HEK293T (cell line): ENCODE data around the gene PITPNC1.

Experiments used
- CTCF ChIA-PET: fragments of 350-600 bp; formaldehyde crosslinking; extraction: SDS; loops from one replicate; lab custom pipeline; 2021; ENCODE audit warnings: antibody characterized with exemption, inconsistent platforms; lab: Yijun Ruan, JAX
- POLR2A ChIA-PET: fragments of 350-600 bp; formaldehyde crosslinking; extraction: SDS; loops from one replicate; lab custom pipeline; 2020; ENCODE audit warnings: antibody characterized with exemption, inconsistent platforms; lab: Yijun Ruan, JAX
- DNase-seq: peaks from one replicate; pipeline ENCODE4 v3.0.0; 2012; ENCODE audit warnings: mixed read lengths; ENCODE audit errors: extremely low spot score
- ARNT ChIP-seq: fragments of 450-650 bp; IDR thresholded peaks from 2 replicates; pipeline ENCODE4 v1.6.1; 2017; ENCODE audit warnings: mild to moderate bottlenecking
- BHLHE40 ChIP-seq: fragments of 450-650 bp; IDR thresholded peaks from 2 replicates; pipeline ENCODE4 v1.6.1; 2016; ENCODE audit warnings: mild to moderate bottlenecking, moderate library complexity, borderline replicate concordance
- CTBP1 ChIP-seq: fragments of 450-650 bp; IDR thresholded peaks from 2 replicates; pipeline ENCODE4 v1.6.1; 2016; ENCODE audit warnings: borderline replicate concordance
- ELF4 ChIP-seq: fragments of 450-650 bp; IDR thresholded peaks from 2 replicates; pipeline ENCODE4 v1.6.1; 2017; ENCODE audit warnings: antibody characterized with exemption
- FOXA1 ChIP-seq: fragments of 450-650 bp; IDR thresholded peaks from 2 replicates; pipeline ENCODE4 v1.6.1; 2016; ENCODE audit warnings: mild to moderate bottlenecking
- FOXK2 ChIP-seq: fragments of 450-650 bp; IDR thresholded peaks from 2 replicates; pipeline ENCODE4 v1.6.1; 2016; ENCODE audit warnings: mild to moderate bottlenecking
- FOXM1 ChIP-seq: fragments of 450-650 bp; IDR thresholded peaks from 2 replicates; pipeline ENCODE4 v1.6.1; 2017; ENCODE audit warnings: mild to moderate bottlenecking, borderline replicate concordance
- HDGF ChIP-seq: fragments of 450-650 bp; IDR thresholded peaks from 2 replicates; pipeline ENCODE4 v1.6.1; 2017; ENCODE audit warnings: antibody characterized with exemption, borderline replicate concordance
- L3MBTL2 ChIP-seq: fragments of 450-650 bp; conservative IDR thresholded peaks from 2 replicates; pipeline ENCODE4 v1.6.1; 2016; ENCODE audit warnings: mild to moderate bottlenecking
- LEF1 ChIP-seq: fragments of 450-650 bp; IDR thresholded peaks from 2 replicates; pipeline ENCODE4 v1.6.1; 2017; ENCODE audit warnings: mild to moderate bottlenecking, borderline replicate concordance
- NFRKB ChIP-seq: fragments of 450-650 bp; IDR thresholded peaks from 2 replicates; pipeline ENCODE4 v1.6.1; 2016; ENCODE audit warnings: mild to moderate bottlenecking, moderate library complexity
- PKNOX1 ChIP-seq: fragments of 450-650 bp; IDR thresholded peaks from 2 replicates; pipeline ENCODE4 v1.6.1; 2016
- SP1 ChIP-seq: fragments of 450-650 bp; IDR thresholded peaks from 2 replicates; pipeline ENCODE4 v1.6.1; 2017
- SUZ12 ChIP-seq: fragments of 450-650 bp; IDR thresholded peaks from 2 replicates; pipeline ENCODE4 v1.6.1; 2016; ENCODE audit warnings: mild to moderate bottlenecking
- TARDBP ChIP-seq: fragments of 450-650 bp; IDR thresholded peaks from 2 replicates; pipeline ENCODE4 v1.6.1; 2016
- ZNF384 ChIP-seq: fragments of 450-650 bp; IDR thresholded peaks from 2 replicates; pipeline ENCODE4 v1.6.1; 2016

PITPNC1 gene

GRCh38 chr17:67442787-67443624 is 65.9 kb downstream of the PITPNC1 start:
- TF ChIP-seq L3MBTL2, result no peak
- no peak for TF ChIP-seq BHLHE40
- no peak for TF ChIP-seq ARNT
- TF ChIP-seq ZNF384, result no peak
- TF ChIP-seq ELF4, result no peak
- no peak for TF ChIP-seq TARDBP
- no peak for TF ChIP-seq CTBP1
- TF ChIP-seq FOXK2, result no peak
- no peak for DNase-seq
- CTCF ChIA-PET, result no interaction called here
- POLR2A ChIA-PET, result no interaction called here

GRCh38 chr17:67443931-67444595 is 67.0 kb downstream of the PITPNC1 start:
- CTCF ChIA-PET, result no interaction called here
- TF ChIP-seq LEF1 (no peak), SUZ12 (no peak), SP1 (no peak), FOXK2 (no peak), CTBP1 (no peak), FOXM1 (no peak), ELF4 (no peak), HDGF (no peak), ZNF384 (no peak), ARNT (no peak), FOXA1 (no peak), BHLHE40 (no peak), TARDBP (no peak), NFRKB (no peak), PKNOX1 (no peak), L3MBTL2 (no peak)
- POLR2A ChIA-PET, result interaction anchor here (0.6 kb wide), 1 partner anchor 12 kb away, joined by 3 read pairs; no protein-coding TSS in a partner anchor
- no peak for DNase-seq

GRCh38 chr17:67448449-67448848 is 71.4 kb downstream of the PITPNC1 start:
- CTCF ChIA-PET, result no interaction called here

GRCh38 chr17:67449065-67449464 is 72.0 kb downstream of the PITPNC1 start:
- DNase-seq, result no peak
- no peak for TF ChIP-seq TARDBP
- no peak for TF ChIP-seq ELF4
- TF ChIP-seq ARNT, result no peak
- no peak for TF ChIP-seq BHLHE40
- TF ChIP-seq NFRKB, result no peak
- TF ChIP-seq CTBP1, result no peak
- no peak for TF ChIP-seq SUZ12
- TF ChIP-seq L3MBTL2, result no peak
- TF ChIP-seq FOXM1, result no peak
- no peak for TF ChIP-seq PKNOX1
- TF ChIP-seq FOXA1, result no peak
- no peak for TF ChIP-seq LEF1
- TF ChIP-seq SP1, result no peak
- no peak for TF ChIP-seq ZNF384
- TF ChIP-seq HDGF, result no peak
- no peak for TF ChIP-seq FOXK2
- CTCF ChIA-PET, result interaction anchor here (0.7 kb wide), 1 partner anchor 14 kb away, joined by 3 read pairs; no protein-coding TSS in a partner anchor
- POLR2A ChIA-PET, result no interaction called here

More at GRCh38 chr17:67448449-67448848, 71.4 kb downstream of the PITPNC1 start:
- no peak for TF ChIP-seq ARNT
- TF ChIP-seq FOXK2, result no peak
- no peak for TF ChIP-seq ZNF384
- no peak for TF ChIP-seq HDGF
- TF ChIP-seq ELF4, result no peak
- TF ChIP-seq FOXA1, result no peak
- no peak for TF ChIP-seq TARDBP
- no peak for TF ChIP-seq LEF1
- no peak for TF ChIP-seq PKNOX1
- TF ChIP-seq CTBP1, result no peak
- TF ChIP-seq FOXM1, result no peak
- no peak for TF ChIP-seq L3MBTL2
- TF ChIP-seq NFRKB, result no peak
- TF ChIP-seq BHLHE40, result no peak
- TF ChIP-seq SP1, result no peak
- TF ChIP-seq SUZ12, result no peak
- no peak for DNase-seq
- POLR2A ChIA-PET, result no interaction called here

GRCh38 chr17:67449845-67450755 is 73.0 kb downstream of the PITPNC1 start:
- TF ChIP-seq FOXM1 (no peak), FOXK2 (no peak), ZNF384 (no peak), SP1 (no peak), BHLHE40 (no peak), FOXA1 (no peak), HDGF (no peak), L3MBTL2 (no peak), SUZ12 (no peak), TARDBP (no peak), ELF4 (no peak), PKNOX1 (no peak), CTBP1 (no peak), LEF1 (no peak), ARNT (no peak)
- POLR2A ChIA-PET, result no interaction called here
- DNase-seq, result no peak
- CTCF ChIA-PET, result interaction anchor here (0.7 kb wide), 1 partner anchor 13 kb away, joined by 3 read pairs; no protein-coding TSS in a partner anchor
